Trophoblast cell (in vitro differentiated cells and primary cell): ENCODE data around the gene SERPINA3.

Experiments
- DNase-seq, 2 donors: peaks; one replicate each; pipeline ENCODE4 v3.0.0-alpha.2; 2016
- H2AFZ ChIP-seq: 2 replicates; pipeline ENCODE4 v1.6.1; 2013; ENCODE audit warnings: low read length, moderate library complexity, mild to moderate bottlenecking; ENCODE audit not compliant: insufficient read depth, poor library complexity
- H2AK5ac ChIP-seq: 2 replicates; pipeline ENCODE4 v1.6.1; 2013; ENCODE audit warnings: mild to moderate bottlenecking, low read length
- H2BK120ac ChIP-seq: 2 replicates; pipeline ENCODE4 v1.6.1; 2013; ENCODE audit warnings: low read length, mild to moderate bottlenecking, moderate library complexity; ENCODE audit not compliant: insufficient read depth, poor library complexity
- H2BK12ac ChIP-seq: 2 replicates; pipeline ENCODE4 v1.6.1; 2013; ENCODE audit warnings: mild to moderate bottlenecking, low read length, moderate library complexity
- H2BK5ac ChIP-seq: 2 replicates; pipeline ENCODE4 v1.6.1; 2013; ENCODE audit warnings: low read length, low read depth, moderate library complexity, mild to moderate bottlenecking; ENCODE audit not compliant: poor library complexity
- H3K14ac ChIP-seq: 2 replicates; pipeline ENCODE4 v1.6.1; 2013; ENCODE audit warnings: mild to moderate bottlenecking, low read length
- H3K18ac ChIP-seq: 2 replicates; pipeline ENCODE4 v1.6.1; 2013; ENCODE audit warnings: mild to moderate bottlenecking, low read length
- H3K23ac ChIP-seq: 2 replicates; pipeline ENCODE4 v1.6.1; 2013; ENCODE audit warnings: low read length
- H3K27ac ChIP-seq: 2 replicates; pipeline ENCODE4 v1.5.1; 2013; ENCODE audit warnings: low read depth, mild to moderate bottlenecking, inconsistent platforms, low read length, moderate library complexity
- H3K27me3 ChIP-seq: 2 replicates; pipeline ENCODE4 v1.6.1; 2013; ENCODE audit warnings: inconsistent platforms, mild to moderate bottlenecking, low read length, moderate library complexity; ENCODE audit not compliant: insufficient read depth
- H3K36me3 ChIP-seq, 2 experiments: 1 replicate in 1 of 2; 2 replicates in 1 of 2; pipeline ENCODE4 v1.6.1; 2013; ENCODE audit warnings: low read length in 2 of 2, mild to moderate bottlenecking in 2 of 2, moderate library complexity in 1 of 2; ENCODE audit not compliant: insufficient read depth in 2 of 2, control insufficient read depth in 1 of 2
- H3K4ac ChIP-seq: 2 replicates; pipeline ENCODE4 v1.6.1; 2013; ENCODE audit warnings: low read depth, mild to moderate bottlenecking, low read length, moderate library complexity
- H3K4me1 ChIP-seq, 2 experiments: 1 replicate in 1 of 2; 2 replicates in 1 of 2; pipeline ENCODE4 v1.6.1; 2013; ENCODE audit warnings: low read length in 2 of 2, mild to moderate bottlenecking in 2 of 2, moderate library complexity in 1 of 2; ENCODE audit not compliant: insufficient read depth in 2 of 2, control insufficient read depth in 1 of 2
- H3K4me2 ChIP-seq: 2 replicates; pipeline ENCODE4 v1.6.1; 2013; ENCODE audit warnings: inconsistent platforms, mild to moderate bottlenecking, low read length, moderate library complexity
- H3K4me3 ChIP-seq: 2 replicates; pipeline ENCODE4 v1.5.1; 2013; ENCODE audit warnings: mild to moderate bottlenecking, low read depth, low read length, inconsistent platforms
- H3K79me1 ChIP-seq: one replicate; pipeline ENCODE4 v1.6.1; 2013; ENCODE audit warnings: low read length
- H3K79me2 ChIP-seq: 2 replicates; pipeline ENCODE4 v1.6.1; 2013; ENCODE audit warnings: low read length, mild to moderate bottlenecking; ENCODE audit not compliant: control insufficient read depth, insufficient read depth, poor library complexity
- H3K9ac ChIP-seq: 2 replicates; pipeline ENCODE4 v1.6.1; 2013; ENCODE audit warnings: mild to moderate bottlenecking, low read length
- H3K9me3 ChIP-seq: 2 replicates; pipeline ENCODE4 v1.6.1; 2013; ENCODE audit warnings: low read depth, mild to moderate bottlenecking, control low read depth, inconsistent platforms, low read length; ENCODE audit not compliant: insufficient read depth
- H4K12ac ChIP-seq: 2 replicates; pipeline ENCODE4 v1.6.1; 2013; ENCODE audit warnings: low read depth, mild to moderate bottlenecking, low read length, moderate library complexity
- H4K8ac ChIP-seq: 2 replicates; pipeline ENCODE4 v1.6.1; 2013; ENCODE audit warnings: low read depth, mild to moderate bottlenecking, low read length, moderate library complexity
- H4K91ac ChIP-seq: one replicate; pipeline ENCODE4 v1.6.1; 2013; ENCODE audit warnings: low read depth, mild to moderate bottlenecking, low read length, moderate library complexity
- WGBS: extraction: QIAGEN DNeasy Blood & Tissue Kit; methylation state at CpG from one replicate; pipeline ENCODE4 v1.1.7; 2013; ENCODE audit warnings: missing lambda C conversion rate; ENCODE audit not compliant: insufficient read length, insufficient coverage; ENCODE audit errors: extremely low coverage; 5-methylcytosine and 5-hydroxymethylcytosine counted together

Gene SERPINA3

GRCh38 chr14:94621358-94622134 lies 9.4 kb downstream of the SERPINA3 start:
- Histone ChIP-seq H2BK12ac (no peak overlapping the region), H3K27me3 (no peaks in the 10 kb centered on the region), H3K4me1 (no peaks in the 10 kb centered on the region), H3K4ac (no peak overlapping the region), H3K9ac (no peak overlapping the region), H3K36me3 (no peaks in the 10 kb centered on the region), H4K12ac (no peak overlapping the region), H3K4me3 (peak overlapping the region; percentile 4), H3K18ac (no peak overlapping the region), H3K14ac (no peak overlapping the region), H2AFZ (no peak overlapping the region), H3K9me3 (peaks cover 15% of the 10 kb centered on the region), H3K79me1 (no peaks in the 10 kb centered on the region), H4K91ac (no peak overlapping the region), H2AK5ac (no peak overlapping the region), H2BK120ac (no peak overlapping the region), H3K4me2 (no peak overlapping the region), H3K27ac (no peak overlapping the region), H2BK5ac (no peak overlapping the region), H4K8ac (no peak overlapping the region), H3K23ac (no peak overlapping the region), H3K79me2 (no peaks in the 10 kb centered on the region)
- no peak for DNase-seq
- WGBS: no CpG with 5 or more reads among the region's 5 CpGs

GRCh38 chr14:94622653-94623421 lies 10.6 kb downstream of the SERPINA3 start:
- H2BK12ac ChIP-seq: no peak overlapping the region
- H2BK120ac ChIP-seq: no peak overlapping the region
- WGBS: no CpG with 5 or more reads among the region's 6 CpGs

GRCh38 chr14:94623422-94623809 lies 11.2 kb downstream of the SERPINA3 start:
- Histone ChIP-seq H3K27me3 (no peaks in the 10 kb centered on the region), H2BK12ac (no peak overlapping the region), H3K18ac (no peak overlapping the region), H3K9ac (no peak overlapping the region), H3K14ac (no peak overlapping the region), H3K4me2 (no peak overlapping the region), H2AFZ (no peak overlapping the region), H2BK5ac (no peak overlapping the region), H3K27ac (no peak overlapping the region), H4K12ac (no peak overlapping the region), H3K79me2 (no peaks in the 10 kb centered on the region), H2AK5ac (no peak overlapping the region), H3K4ac (no peak overlapping the region), H3K4me1 (no peaks in the 10 kb centered on the region), H4K91ac (no peak overlapping the region), H3K9me3 (peaks cover 15% of the 10 kb centered on the region), H2BK120ac (no peak overlapping the region), H3K79me1 (no peaks in the 10 kb centered on the region), H4K8ac (no peak overlapping the region), H3K36me3 (no peaks in the 10 kb centered on the region), H3K23ac (peak overlapping the region; percentile 14), H3K4me3 (no peak overlapping the region)
- no CpG with 5 or more reads among the region's 4 CpGs for WGBS
- DNase-seq: no peak

More at GRCh38 chr14:94622653-94623421, 10.6 kb downstream of the SERPINA3 start:
- no peak overlapping the region for H2BK5ac ChIP-seq
- H3K27ac ChIP-seq: no peak overlapping the region
- H3K4me2 ChIP-seq: no peak overlapping the region
- H3K18ac ChIP-seq: no peak overlapping the region
- no peaks in the 10 kb centered on the region for H3K4me1 ChIP-seq
- H3K79me2 ChIP-seq: no peaks in the 10 kb centered on the region
- no peak overlapping the region for H2AFZ ChIP-seq
- H4K91ac ChIP-seq: no peak overlapping the region
- H3K4me3 ChIP-seq: no peak overlapping the region
- no peak overlapping the region for H3K14ac ChIP-seq
- peaks cover 15% of the 10 kb centered on the region for H3K9me3 ChIP-seq
- H3K36me3 ChIP-seq: no peaks in the 10 kb centered on the region
- no peak overlapping the region for H4K12ac ChIP-seq
- no peaks in the 10 kb centered on the region for H3K27me3 ChIP-seq
- H3K79me1 ChIP-seq: no peaks in the 10 kb centered on the region
- H3K23ac ChIP-seq: no peak overlapping the region
- DNase-seq: no peak
- H3K9ac ChIP-seq: no peak overlapping the region
- H4K8ac ChIP-seq: no peak overlapping the region
- H2AK5ac ChIP-seq: no peak overlapping the region
- H3K4ac ChIP-seq: no peak overlapping the region

- Histone ChIP-seq H2BK5ac (no peak overlapping the region), H2BK12ac (no peak overlapping the region), H4K12ac (no peak overlapping the region), H2BK120ac (no peak overlapping the region), H3K23ac (no peak overlapping the region), H3K27ac (no peak overlapping the region), H3K18ac (no peak overlapping the region), H3K9ac (no peak overlapping the region), H3K4ac (no peak overlapping the region), H3K4me1 (no peaks in the 10 kb centered on the region), H3K4me3 (no peak overlapping the region), H4K8ac (no peak overlapping the region), H3K9me3 (peaks cover 14% of the 10 kb centered on the region), H3K14ac (no peak overlapping the region), H3K79me2 (no peaks in the 10 kb centered on the region), H3K27me3 (no peaks in the 10 kb centered on the region), H2AK5ac (no peak overlapping the region), H3K79me1 (no peaks in the 10 kb centered on the region), H4K91ac (no peak overlapping the region), H2AFZ (no peak overlapping the region), H3K36me3 (no peaks in the 10 kb centered on the region), H3K4me2 (no peak overlapping the region)
- WGBS: no CpG with 5 or more reads among the region's 7 CpGs
- DNase-seq: no peak
Measured at GRCh38 chr14:94623856-94624499, 11.8 kb downstream of the SERPINA3 start.
